KMS-11 (cell line): Measurements from ENCODE around the gene OR13C5.
A peak's percentile ranks its signal among the peaks of the same experiment; 100 is the strongest.
"Not testable (repeated sequence)": the region's sequence is repeated elsewhere in the genome, so short reads cannot be mapped to it uniquely, and the experiment has no call there.

ENCODE experiments used
- H2AFZ ChIP-seq: fragments of 200-600 bp; sonication (generic); 2 replicates; pipeline ENCODE4 v1.6.1; 2016; ENCODE audit warnings: antibody characterized with exemption, mixed run types, low read depth
- H3K27ac ChIP-seq: fragments of 200-600 bp; sonication (generic); 2 replicates; pipeline ENCODE4 v1.6.1; 2016; ENCODE audit warnings: mild to moderate bottlenecking, mixed run types
- H3K27me3 ChIP-seq: fragments of 200-600 bp; sonication (generic); 2 replicates; pipeline ENCODE4 v1.6.1; 2017; ENCODE audit warnings: mild to moderate bottlenecking, low read depth, mixed run types, moderate library complexity; ENCODE audit not compliant: insufficient read depth
- H3K36me3 ChIP-seq: fragments of 200-600 bp; sonication (generic); 2 replicates; pipeline ENCODE4 v1.6.1; 2017; ENCODE audit warnings: mild to moderate bottlenecking, mixed run types; ENCODE audit not compliant: insufficient read depth
- H3K4me1 ChIP-seq: fragments of 200-600 bp; sonication (generic); 2 replicates; pipeline ENCODE4 v1.6.1; 2016; ENCODE audit warnings: mild to moderate bottlenecking, low read depth, mixed run types; ENCODE audit not compliant: poor library complexity, severe bottlenecking
- H3K4me2 ChIP-seq: fragments of 200-600 bp; sonication (generic); 2 replicates; pipeline ENCODE4 v1.7.0; 2016; ENCODE audit warnings: mild to moderate bottlenecking, mixed run types
- H3K4me3 ChIP-seq: fragments of 200-600 bp; sonication (generic); IDR thresholded peaks from 2 replicates; pipeline ENCODE4 v1.6.1; 2017; ENCODE audit warnings: low read depth, low read length, mixed read lengths; ENCODE audit not compliant: insufficient read depth
- H3K79me2 ChIP-seq: fragments of 200-600 bp; sonication (generic); 2 replicates; pipeline ENCODE4 v1.6.1; 2016; ENCODE audit warnings: low read depth, mixed run types; ENCODE audit not compliant: insufficient read depth
- H3K9ac ChIP-seq: fragments of 200-600 bp; sonication (generic); 2 replicates; pipeline ENCODE4 v1.6.1; 2016; ENCODE audit warnings: mild to moderate bottlenecking, mixed run types
- H4K20me1 ChIP-seq: fragments of 200-600 bp; sonication (generic); 2 replicates; pipeline ENCODE4 v1.6.1; 2016; ENCODE audit warnings: mild to moderate bottlenecking, mixed run types; ENCODE audit not compliant: insufficient read depth
- TF ChIP-seq, protein P1 (sequence below): fragments of 200-600 bp; sonication (generic); conservative IDR thresholded peaks from 2 replicates; pipeline ENCODE4 v1.6.1; 2017; ENCODE audit warnings: low read depth, mild to moderate bottlenecking, antibody characterized with exemption, low read length, moderate library complexity, mixed read lengths

Gene OR13C5

DNA sequence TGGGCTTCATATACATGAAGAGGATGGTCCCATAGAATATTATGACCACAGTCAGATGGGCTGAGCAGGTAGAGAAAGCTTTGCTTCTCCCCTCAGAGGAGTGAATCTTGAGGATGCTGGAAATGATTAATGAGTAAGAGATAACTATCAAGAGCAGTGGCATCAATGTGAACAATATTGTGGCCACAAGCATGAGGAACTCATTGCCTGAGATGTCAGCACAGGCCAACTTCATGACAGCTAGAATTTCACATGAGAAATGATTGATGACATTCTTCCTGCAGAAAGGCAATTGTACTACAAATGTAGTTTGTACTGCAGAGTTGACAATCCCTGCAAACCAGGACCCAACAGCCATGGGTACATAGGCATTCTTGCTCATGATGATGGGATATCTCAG lies 18.2 kb upstream of the OR13C5 start:
- Histone ChIP-seq H3K4me1 (no peaks in the 10 kb centered on the region), H3K79me2 (no peaks in the 10 kb centered on the region)
- TF ChIP-seq, protein P1, sequence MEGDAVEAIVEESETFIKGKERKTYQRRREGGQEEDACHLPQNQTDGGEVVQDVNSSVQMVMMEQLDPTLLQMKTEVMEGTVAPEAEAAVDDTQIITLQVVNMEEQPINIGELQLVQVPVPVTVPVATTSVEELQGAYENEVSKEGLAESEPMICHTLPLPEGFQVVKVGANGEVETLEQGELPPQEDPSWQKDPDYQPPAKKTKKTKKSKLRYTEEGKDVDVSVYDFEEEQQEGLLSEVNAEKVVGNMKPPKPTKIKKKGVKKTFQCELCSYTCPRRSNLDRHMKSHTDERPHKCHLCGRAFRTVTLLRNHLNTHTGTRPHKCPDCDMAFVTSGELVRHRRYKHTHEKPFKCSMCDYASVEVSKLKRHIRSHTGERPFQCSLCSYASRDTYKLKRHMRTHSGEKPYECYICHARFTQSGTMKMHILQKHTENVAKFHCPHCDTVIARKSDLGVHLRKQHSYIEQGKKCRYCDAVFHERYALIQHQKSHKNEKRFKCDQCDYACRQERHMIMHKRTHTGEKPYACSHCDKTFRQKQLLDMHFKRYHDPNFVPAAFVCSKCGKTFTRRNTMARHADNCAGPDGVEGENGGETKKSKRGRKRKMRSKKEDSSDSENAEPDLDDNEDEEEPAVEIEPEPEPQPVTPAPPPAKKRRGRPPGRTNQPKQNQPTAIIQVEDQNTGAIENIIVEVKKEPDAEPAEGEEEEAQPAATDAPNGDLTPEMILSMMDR = no peak

DNA sequence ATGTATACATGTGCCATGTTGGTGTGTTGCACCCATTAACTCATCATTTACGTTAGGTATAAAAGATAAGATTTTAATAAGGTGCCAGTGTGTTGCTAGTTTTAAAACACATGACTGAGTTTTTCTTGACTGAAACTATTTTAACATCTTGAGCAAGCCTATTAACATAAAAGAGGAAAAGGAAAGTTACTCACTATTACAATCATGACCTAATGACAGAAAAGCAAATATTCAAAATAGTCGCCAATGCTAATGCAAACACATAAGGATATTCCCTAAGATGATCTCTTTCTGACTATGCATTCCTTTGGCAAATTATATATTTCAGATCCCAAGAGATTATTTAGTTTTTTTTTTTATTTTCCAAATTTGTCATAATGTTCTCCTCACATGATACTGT lies 12.0 kb upstream of the OR13C5 start:
- H3K4me2 ChIP-seq = no peak overlapping the region
- TF ChIP-seq, protein P1 = no peak

More for the DNA sequence above, 18.2 kb upstream of the OR13C5 start:
- Histone ChIP-seq H3K9ac (no peak overlapping the region), H3K36me3 (no peaks in the 10 kb centered on the region), H3K4me3 (no peak overlapping the region), H4K20me1 (no peaks in the 10 kb centered on the region), H2AFZ (no peak overlapping the region), H3K4me2 (no peak overlapping the region), H3K27me3 (no peaks in the 10 kb centered on the region), H3K27ac (no peak overlapping the region)

DNA sequence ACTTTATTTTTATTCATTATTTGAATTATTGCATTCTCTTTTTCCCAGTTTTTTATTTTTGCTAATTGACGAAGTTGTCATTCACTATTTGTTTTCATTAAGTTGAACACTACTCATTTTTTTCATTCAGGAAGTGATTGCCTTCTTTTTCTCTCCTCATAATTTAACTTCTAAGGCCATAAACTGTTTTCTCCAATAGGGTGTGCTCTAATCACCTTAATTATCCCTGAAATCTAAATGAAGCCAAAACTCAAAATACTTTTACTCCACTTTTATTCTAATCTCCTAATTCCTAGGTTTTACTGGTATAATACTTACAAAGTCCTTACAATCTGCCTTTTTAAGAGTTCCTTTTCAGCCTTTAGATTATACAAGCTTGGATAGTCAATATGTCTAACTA lies 9.1 kb upstream of the OR13C5 start:
- H3K9ac ChIP-seq = no peak overlapping the region
- TF ChIP-seq, protein P1 = peak; percentile 42; the same call in 1 of the 2 replicates
- no peak overlapping the region for H3K27ac ChIP-seq
- no peak overlapping the region for H2AFZ ChIP-seq
- no peak overlapping the region for H3K4me2 ChIP-seq
- H3K4me1 ChIP-seq = no peaks in the 10 kb centered on the region
- H3K79me2 ChIP-seq = no peaks in the 10 kb centered on the region
- no peaks in the 10 kb centered on the region for H3K27me3 ChIP-seq
- H3K36me3 ChIP-seq = no peaks in the 10 kb centered on the region
- H3K4me3 ChIP-seq = no peak overlapping the region
- H4K20me1 ChIP-seq = no peaks in the 10 kb centered on the region

More for the DNA sequence above, 12.0 kb upstream of the OR13C5 start:
- H4K20me1 ChIP-seq = no peaks in the 10 kb centered on the region
- no peak overlapping the region for H2AFZ ChIP-seq
- no peak overlapping the region for H3K27ac ChIP-seq
- no peak overlapping the region for H3K4me3 ChIP-seq
- no peaks in the 10 kb centered on the region for H3K4me1 ChIP-seq
- no peaks in the 10 kb centered on the region for H3K27me3 ChIP-seq
- H3K36me3 ChIP-seq = no peaks in the 10 kb centered on the region
- no peak overlapping the region for H3K9ac ChIP-seq
- no peaks in the 10 kb centered on the region for H3K79me2 ChIP-seq

DNA sequence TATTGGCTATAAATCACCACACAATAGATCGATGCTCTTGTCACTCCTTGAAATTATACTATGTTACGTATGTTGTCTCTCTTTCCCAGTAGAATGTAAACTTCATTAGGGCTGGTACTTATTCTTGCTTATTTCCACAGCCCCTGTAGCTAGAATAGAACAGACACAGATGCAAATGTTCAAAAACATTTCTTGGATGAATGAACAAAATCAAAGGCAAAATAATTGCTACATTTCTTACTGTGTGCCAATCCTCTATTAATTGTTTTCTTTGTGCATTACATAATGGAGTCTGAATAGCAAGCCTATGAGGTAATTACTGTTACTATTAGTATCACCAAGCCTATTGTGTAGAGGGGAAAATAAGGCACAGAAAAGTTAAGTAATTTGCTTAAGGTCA lies 6.9 kb upstream of the OR13C5 start:
- Histone ChIP-seq H3K4me1 (no peaks in the 10 kb centered on the region), H3K9ac (no peak overlapping the region), H3K36me3 (no peaks in the 10 kb centered on the region), H3K4me2 (no peak overlapping the region), H3K4me3 (no peak overlapping the region), H3K27me3 (no peaks in the 10 kb centered on the region), H3K79me2 (no peaks in the 10 kb centered on the region), H2AFZ (no peak overlapping the region), H3K27ac (no peak overlapping the region), H4K20me1 (no peaks in the 10 kb centered on the region)
- TF ChIP-seq, protein P1 = no peak

DNA sequence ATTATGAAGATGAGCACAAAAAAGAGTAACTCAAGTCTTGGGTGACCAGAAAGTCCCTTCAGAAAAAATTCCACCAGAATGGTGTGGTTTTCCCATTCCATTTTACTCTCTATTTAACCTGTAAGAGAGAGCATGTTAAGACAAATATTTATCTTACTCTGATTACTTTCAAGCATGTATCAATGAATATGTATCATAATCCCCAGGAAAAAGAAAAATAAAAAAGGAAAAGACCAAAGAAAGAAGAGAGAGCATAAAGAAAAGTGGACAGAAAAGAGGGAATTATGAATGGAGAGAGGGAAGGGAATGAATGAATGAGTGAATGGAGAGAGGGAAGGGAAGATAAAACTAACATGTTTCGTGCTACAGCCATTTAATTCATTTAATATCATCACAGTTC lies 6.3 kb upstream of the OR13C5 start, which contains the start of gene OR13C2:
Gene OR13C2, minus strand, starts transcription at position 101 of the 400 bp plus-strand sequence. Its CDS starts 0 bp downstream, at position 101.
- not testable (repeated sequence) for H3K27me3 ChIP-seq, H2AFZ ChIP-seq, H3K27ac ChIP-seq, H3K4me1 ChIP-seq, H3K4me2 ChIP-seq, H3K79me2 ChIP-seq, H3K4me3 ChIP-seq, H3K9ac ChIP-seq, H4K20me1 ChIP-seq, H3K36me3 ChIP-seq
